Stimulated activated CD4-positive, alpha-beta T cell treated with anti-CD3 and anti-CD28 coated beads, Interleukin-12 subunit alpha, Interleukin-12 subunit beta, amount 100 ng/mL, for 4 hours (primary cell): ENCODE measurements around the gene CYGB.
"Not testable (repeated sequence)": the region's sequence is repeated elsewhere in the genome, so short reads cannot be mapped to it uniquely, and the experiment has no call there.

Experiments used
- DNase-seq: peaks from one replicate; pipeline ENCODE4 v3.0.0-alpha.2; 2020

CYGB gene

DNA sequence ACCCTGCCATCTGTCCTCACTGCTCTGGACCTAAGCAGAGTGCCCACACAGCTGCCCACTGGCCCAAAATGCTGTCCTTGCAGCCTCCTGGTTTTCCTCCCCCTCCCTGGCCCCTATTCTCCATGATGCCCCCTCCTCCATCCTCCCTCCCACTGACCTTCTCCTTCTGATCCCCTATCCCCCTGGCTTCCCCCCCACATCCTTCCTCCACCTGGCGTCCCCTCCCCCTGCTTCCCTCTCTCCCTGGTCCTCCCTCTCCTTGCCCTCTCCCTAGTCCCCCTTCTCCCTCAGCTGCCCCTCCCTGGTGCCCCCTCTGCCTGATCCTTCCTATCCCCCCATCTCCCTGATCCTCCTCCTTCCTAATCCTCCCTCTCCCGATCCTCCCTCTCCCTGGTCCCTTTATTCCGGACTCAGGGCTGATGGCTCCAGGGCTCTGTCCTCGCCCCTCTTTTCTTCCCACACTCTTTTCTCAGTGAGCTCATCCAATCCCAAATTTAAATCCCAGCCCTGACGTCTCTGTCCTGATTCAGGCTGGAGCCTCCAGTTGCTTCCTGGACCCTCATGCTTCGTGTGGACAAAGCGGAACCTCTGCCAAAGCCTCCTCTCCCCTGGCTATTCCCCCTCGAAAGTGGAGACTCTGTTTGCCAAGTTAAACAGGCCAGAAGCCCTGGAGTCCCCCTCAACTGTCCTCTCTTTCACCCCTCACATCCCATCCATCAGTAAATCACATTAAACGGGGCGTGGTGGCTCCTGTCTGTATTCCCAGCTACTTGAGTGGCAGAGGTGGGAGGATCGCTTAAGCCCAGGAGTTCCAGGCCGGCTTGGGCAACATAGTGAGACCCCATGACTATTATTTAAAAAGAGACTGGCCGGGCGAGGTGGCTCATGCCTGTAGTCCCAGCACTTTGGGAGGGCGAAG, 18.2 kb downstream of the CYGB start:
- no peak for DNase-seq

DNA sequence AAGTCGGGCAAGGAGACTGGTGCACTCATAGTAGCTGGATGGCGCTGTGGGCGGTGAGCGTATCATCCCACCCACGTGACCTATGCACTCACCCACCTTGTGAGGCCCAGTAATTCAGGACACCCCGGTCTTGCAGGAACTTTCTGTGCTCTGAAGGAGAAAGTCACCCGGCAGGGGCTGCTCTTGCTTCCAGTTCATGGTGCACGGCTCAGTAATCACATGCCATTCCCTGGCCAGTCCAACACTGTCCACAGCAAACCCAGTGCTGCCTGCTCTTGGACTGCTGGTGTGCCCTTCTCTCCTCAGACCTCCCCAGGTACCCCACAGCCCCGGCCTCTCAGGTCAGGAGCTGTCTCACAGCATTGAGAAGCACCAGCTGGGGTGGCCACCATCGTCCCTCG, 19.9 kb downstream of the CYGB start:
- no peak for DNase-seq

DNA sequence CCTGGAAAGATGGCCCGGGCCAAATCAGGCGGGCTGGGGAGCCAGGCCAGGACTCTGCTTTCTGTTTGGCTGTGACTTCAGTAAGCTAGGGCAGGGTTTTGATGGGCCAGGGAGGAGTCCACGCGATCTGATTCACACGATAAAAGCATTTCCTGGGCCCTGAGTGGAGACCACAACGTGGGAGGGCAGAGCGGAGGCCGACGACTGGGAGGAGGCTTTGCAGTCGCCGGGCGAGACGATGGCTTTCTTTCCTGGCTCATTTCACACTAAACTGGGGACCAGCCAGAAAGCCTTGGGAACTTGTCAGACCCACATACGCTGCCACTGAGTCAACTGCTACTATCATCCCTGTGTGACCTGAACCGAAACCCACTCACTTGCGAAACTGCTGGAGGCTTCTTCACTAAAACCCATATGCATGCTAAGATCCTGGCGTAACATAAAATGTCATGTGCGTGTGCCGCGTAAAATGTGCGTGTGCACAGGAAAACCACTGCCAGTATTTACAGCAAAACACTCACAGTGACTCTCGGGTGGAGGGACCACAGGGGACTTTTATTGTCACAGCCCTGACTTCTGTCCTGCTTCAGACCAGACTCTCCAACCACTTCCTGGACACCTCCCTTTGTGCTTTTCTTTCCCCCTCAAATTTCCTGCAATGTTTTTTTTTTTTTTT, 22.1 kb downstream of the CYGB start:
- peak; percentile 56 for DNase-seq

- DNase-seq: not testable (repeated sequence)
Observed at GRCh38 chr17:76514355-76514754, 23.2 kb downstream of the CYGB start.

- no peak for DNase-seq
Observed at GRCh38 chr17:76513306-76513692, 24.2 kb downstream of the CYGB start.

GRCh38 chr17:76512366-76513305, 24.9 kb downstream of the CYGB start:
- DNase-seq: no peak

GRCh38 chr17:76511668-76512365, 25.7 kb downstream of the CYGB start:
- DNase-seq: no peak

- no peak for DNase-seq
Observed at GRCh38 chr17:76510831-76511244, 26.7 kb downstream of the CYGB start.

DNA sequence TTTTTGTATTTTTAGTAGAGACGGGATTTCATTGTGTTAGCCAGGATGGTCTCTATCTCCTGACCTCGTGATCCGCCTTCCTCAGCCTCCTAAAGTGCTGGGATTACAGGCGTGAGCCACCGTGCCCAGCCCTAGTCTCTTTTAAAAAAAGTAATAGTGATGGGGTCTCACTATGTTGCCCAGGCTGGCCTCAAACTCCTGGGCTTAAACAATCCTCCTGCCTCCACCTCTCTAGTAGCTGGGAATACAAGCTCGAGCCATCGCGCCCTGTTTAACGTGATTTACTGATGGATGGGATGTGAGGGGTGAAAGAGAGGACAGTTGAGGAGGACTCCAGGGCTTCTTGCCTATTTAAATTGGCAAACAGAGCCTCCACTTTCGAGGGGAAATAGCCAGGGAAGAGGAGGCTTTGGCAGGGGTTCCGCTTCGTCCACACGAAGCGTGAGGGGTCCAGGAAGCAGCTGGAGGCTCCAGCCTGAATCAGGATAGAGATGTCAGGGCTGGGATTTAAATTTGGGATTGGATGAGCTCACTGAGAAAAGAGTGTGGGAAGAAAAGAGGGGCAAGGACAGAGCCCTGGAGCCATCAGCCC, 28.9 kb downstream of the CYGB start:
- DNase-seq: not testable (repeated sequence)

- DNase-seq: peak; percentile 84
Observed at GRCh38 chr17:76506408-76507345, 30.8 kb downstream of the CYGB start.

GRCh38 chr17:76504117-76504516, 33.4 kb downstream of the CYGB start:
- DNase-seq: no peak

DNA sequence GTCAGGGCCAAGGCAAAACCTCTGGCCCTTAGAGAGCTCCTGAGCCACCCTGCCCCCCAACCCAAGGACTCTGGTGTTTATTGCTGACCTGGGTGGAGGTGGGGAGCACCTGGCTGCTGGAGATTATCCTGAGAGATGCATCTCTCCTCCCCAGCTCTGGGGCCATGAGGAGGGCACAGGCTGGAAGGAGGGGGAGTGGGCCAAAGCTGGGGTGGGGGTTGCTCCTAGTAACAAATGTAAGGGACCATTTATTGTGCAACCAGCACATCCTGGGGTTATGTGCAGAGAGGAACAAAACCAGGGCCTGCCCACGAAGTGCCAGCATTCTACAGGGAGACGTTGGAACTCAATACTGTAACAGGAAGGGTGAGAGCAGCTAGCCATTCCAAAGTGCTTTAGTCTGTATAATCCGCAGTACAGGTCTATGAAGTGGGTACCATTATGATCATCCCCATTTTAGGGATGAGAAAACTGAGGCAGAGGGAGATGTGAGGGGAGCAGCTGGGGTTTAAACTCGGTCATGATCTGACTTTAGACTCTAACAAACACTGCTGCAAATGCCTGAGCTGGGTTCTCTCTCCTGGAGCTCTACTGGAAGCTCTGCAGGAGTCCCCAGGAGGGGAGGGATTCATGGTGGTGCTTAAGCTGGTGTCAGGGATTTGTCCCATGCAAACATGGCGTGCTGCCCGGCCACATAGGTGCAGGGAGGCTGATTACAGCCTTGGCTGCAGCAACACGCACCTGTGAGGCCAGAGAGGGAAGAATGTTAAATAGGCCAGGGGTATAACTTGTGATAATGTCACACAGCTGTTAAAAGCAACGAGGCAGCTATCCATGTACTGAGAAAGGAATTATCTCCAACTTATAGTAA, 34.9 kb downstream of the CYGB start:
- DNase-seq: no peak

GRCh38 chr17:76501827-76502307, 35.6 kb downstream of the CYGB start:
- DNase-seq: no peak

DNA sequence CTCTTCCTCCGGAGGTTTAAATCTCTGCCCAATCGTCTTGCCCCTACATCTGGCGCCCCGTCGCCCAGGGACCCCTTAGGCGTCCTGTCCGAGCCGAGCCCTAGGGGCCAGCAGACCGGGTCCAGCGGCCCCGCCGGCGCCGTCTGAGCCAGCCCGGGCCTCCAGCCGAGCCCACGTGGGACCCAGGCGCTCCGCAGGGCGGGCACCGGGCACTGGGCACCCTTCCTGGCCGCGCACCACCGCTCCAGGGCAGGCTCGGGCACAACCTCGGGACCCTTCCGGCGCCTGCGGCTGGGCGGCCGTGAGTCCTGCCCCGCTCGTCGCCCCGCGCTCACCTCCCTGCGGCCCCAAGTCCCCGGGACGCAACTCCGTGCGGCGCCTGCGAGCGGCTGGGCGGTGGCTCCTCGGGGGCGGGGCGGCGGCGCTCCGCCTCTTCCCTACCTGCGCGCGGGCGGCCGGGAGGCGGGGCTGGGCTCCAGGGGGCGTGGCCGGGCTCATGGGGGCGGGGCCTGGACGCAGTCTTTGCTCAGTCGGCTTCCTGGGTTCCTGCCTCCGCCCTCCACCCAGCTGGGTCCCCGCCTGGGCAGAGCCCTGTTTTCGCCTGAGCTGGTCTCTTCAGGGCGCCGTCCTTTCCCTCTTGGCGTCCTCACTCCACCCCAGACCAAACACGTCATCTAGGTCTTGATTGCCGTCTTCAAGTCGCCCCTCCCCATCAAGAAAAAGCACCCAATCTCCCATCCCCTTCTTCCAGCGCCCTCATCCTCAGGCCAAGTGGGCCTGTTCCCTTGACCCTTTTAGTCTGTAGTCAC, 36.3 kb downstream of the CYGB start, which contains the start of gene RHBDF2:
Gene RHBDF2 (minus strand): TSS at position 406 of the 809 bp plus-strand sequence. CDS start 19,899 bp downstream, outside the sequence.
- DNase-seq: peak; percentile 96

GRCh38 chr17:76500747-76501017, 36.8 kb downstream of the CYGB start:
- DNase-seq: no peak

- DNase-seq: no peak
Observed at GRCh38 chr17:76500074-76500746, 37.3 kb downstream of the CYGB start.

- DNase-seq: no peak
Observed at GRCh38 chr17:76499267-76499667, 38.2 kb downstream of the CYGB start.

DNA sequence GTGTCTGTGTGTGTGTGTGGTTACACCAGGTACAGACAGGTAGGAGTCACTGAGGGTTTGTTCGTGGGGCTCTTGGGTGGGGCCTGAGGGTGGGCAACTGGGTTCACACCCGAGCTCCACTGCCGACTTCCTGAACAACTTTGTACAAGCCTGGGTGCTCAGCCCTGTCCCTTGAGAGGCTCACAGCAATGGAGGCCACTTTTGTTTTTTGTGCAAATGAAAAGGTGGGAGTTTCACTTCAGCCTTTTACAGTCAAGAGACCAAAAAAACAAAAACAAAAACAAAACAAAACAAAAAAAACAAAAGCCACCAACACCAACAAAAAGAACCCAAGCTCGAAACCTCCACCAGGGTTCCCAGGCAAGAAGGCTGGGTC, 38.6 kb downstream of the CYGB start:
- no peak for DNase-seq
